Retinal pigment epithelial cell (primary cell): Measurements from ENCODE around the gene SLC12A7.
A peak's percentile ranks its signal among the peaks of the same experiment; 100 is the strongest.
"Not testable (repeated sequence)": the region's sequence is repeated elsewhere in the genome, so short reads cannot be mapped to it uniquely, and the experiment has no call there.

Experiments
- DNase-seq: peaks from one replicate; pipeline ENCODE4 v3.0.0-alpha.2; 2010; ENCODE audit warnings: low read depth
- H3K4me3 ChIP-seq: 2 replicates; pipeline ENCODE4 v1.5.1; 2011; ENCODE audit warnings: mild to moderate bottlenecking, low read length, control low read depth, moderate library complexity
- CTCF ChIP-seq: conservative IDR thresholded peaks from 2 replicates; pipeline ENCODE4 v1.5.1; 2011; ENCODE audit warnings: low read depth, low read length, control low read depth, inconsistent platforms

The SLC12A7 gene

GRCh38 chr5:1111727-1112289 is at the start of gene SLC12A7:
Gene SLC12A7 (minus strand): TSS chr5:1112063. CDS start chr5:1111991, 72 bp downstream.
- H3K4me3 ChIP-seq = peak within 1 kb of the TSS; percentile 65
- TF ChIP-seq CTCF = no peak
- no peak for DNase-seq

GRCh38 chr5:1161108-1161832 is 49.4 kb upstream of the SLC12A7 start:
- no peak overlapping the region for H3K4me3 ChIP-seq
- DNase-seq = no peak
- TF ChIP-seq CTCF = no peak

- no peak overlapping the region for H3K4me3 ChIP-seq
- no peak for TF ChIP-seq CTCF
- DNase-seq = no peak
These were observed 48.0 kb upstream of the SLC12A7 start for GRCh38 chr5:1159774-1160406.

GRCh38 chr5:1159341-1159675 is 47.4 kb upstream of the SLC12A7 start:
- no peak overlapping the region for H3K4me3 ChIP-seq
- no peak for DNase-seq
- no peak for TF ChIP-seq CTCF

GRCh38 chr5:1158647-1159340 is 46.9 kb upstream of the SLC12A7 start:
- no peak overlapping the region for H3K4me3 ChIP-seq
- TF ChIP-seq CTCF = no peak
- DNase-seq = no peak

GRCh38 chr5:1157461-1157986 is 45.7 kb upstream of the SLC12A7 start:
- not testable (repeated sequence) for DNase-seq, H3K4me3 ChIP-seq

- no peak overlapping the region for H3K4me3 ChIP-seq
- DNase-seq = no peak
- no peak for TF ChIP-seq CTCF
These were observed 45.0 kb upstream of the SLC12A7 start for GRCh38 chr5:1156754-1157460.
